Measurements from ENCODE around the gene TFPI. TPM values are rescaled to one million over a fixed set of nuclear protein-coding genes. Genes with fewer than 3 reads are reported as not detected.

Gene TFPI
- polyA plus RNA-seq, 4 donors: 36.2 to 83.4 (median 49.1) TPM

DNA sequence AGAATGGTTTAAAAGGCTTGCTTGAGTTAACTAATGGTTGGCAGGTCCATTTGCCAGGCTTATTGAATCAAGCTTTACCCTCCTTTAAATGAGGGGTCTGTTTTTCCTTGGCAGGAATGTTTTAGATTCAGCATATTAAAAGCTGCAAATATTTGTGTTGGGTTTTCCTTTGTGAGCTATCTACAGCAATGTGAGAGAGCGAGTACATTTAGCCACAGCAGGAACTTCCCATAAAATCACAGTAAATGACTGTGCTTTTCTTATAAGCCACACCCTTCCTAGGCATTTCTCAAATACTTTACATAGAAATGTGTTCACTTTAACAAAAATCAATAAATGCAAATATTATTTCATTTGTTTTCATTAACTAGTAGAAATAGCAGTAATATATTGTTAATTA lies 130.1 kb downstream of the TFPI start:
- Histone ChIP-seq H3K4me3 (ENCODE audit: low read depth in 1 of 3, low read length in 3 of 3) (no peak overlapping the region), H3K36me3 (ENCODE audit: control insufficient read depth in 3 of 3, insufficient read depth in 2 of 3, low read depth in 1 of 3, low read length in 3 of 3) (no peaks in the 10 kb centered on the region), H3K27ac (ENCODE audit: low read depth in 1 of 3, low read length in 2 of 3) (no peak overlapping the region), H3K9me3 (ENCODE audit: control insufficient read depth in 2 of 2, insufficient read depth in 1 of 2, low read depth in 1 of 2, low read length in 1 of 2) (no peaks in the 10 kb centered on the region), H3K4me1 (ENCODE audit: control insufficient read depth in 3 of 3, insufficient read depth in 2 of 3, low read depth in 1 of 3, low read length in 2 of 3) (no peaks in the 10 kb centered on the region), H3K27me3 (ENCODE audit: control insufficient read depth in 3 of 3, insufficient read depth in 3 of 3, low read length in 3 of 3) (no peaks in the 10 kb centered on the region)
- WGBS, 3 donors: 58 to 74% (median 66%) methylated on average over 1 of the region's 1 CpG
- DNase-seq (no peak), FAIRE-seq (no peak)

GRCh38 chr2:187422282-187422681 lies 132.0 kb downstream of the TFPI start:
- Histone ChIP-seq H3K27me3 (ENCODE audit: control insufficient read depth in 3 of 3, insufficient read depth in 3 of 3, low read length in 3 of 3) (no peaks in the 10 kb centered on the region), H3K27ac (ENCODE audit: low read depth in 1 of 3, low read length in 2 of 3) (no peak overlapping the region)
- no peak for FAIRE-seq

GRCh38 chr2:187421519-187421918 lies 132.7 kb downstream of the TFPI start:
- FAIRE-seq: no peak
- 85 to 96% (median 88%) methylated on average over 3 of the region's 3 CpGs for WGBS, 3 donors
- no peaks in the 10 kb centered on the region for H3K27me3 ChIP-seq (ENCODE audit: control insufficient read depth in 3 of 3, insufficient read depth in 3 of 3, low read length in 3 of 3)
- no peaks in the 10 kb centered on the region for H3K4me1 ChIP-seq (ENCODE audit: control insufficient read depth in 3 of 3, insufficient read depth in 2 of 3, low read depth in 1 of 3, low read length in 2 of 3)
- no peak for DNase-seq
- no peak overlapping the region for H3K27ac ChIP-seq (ENCODE audit: low read depth in 1 of 3, low read length in 2 of 3)
- H3K36me3 ChIP-seq (ENCODE audit: control insufficient read depth in 3 of 3, insufficient read depth in 2 of 3, low read depth in 1 of 3, low read length in 3 of 3): no peaks in the 10 kb centered on the region
- H3K9me3 ChIP-seq (ENCODE audit: control insufficient read depth in 2 of 2, insufficient read depth in 1 of 2, low read depth in 1 of 2, low read length in 1 of 2): no peaks in the 10 kb centered on the region
- H3K4me3 ChIP-seq (ENCODE audit: low read depth in 1 of 3, low read length in 3 of 3): no peak overlapping the region

More at GRCh38 chr2:187422282-187422681, 132.0 kb downstream of the TFPI start:
- DNase-seq: no peak
- Histone ChIP-seq H3K4me3 (ENCODE audit: low read depth in 1 of 3, low read length in 3 of 3) (no peak overlapping the region), H3K4me1 (ENCODE audit: control insufficient read depth in 3 of 3, insufficient read depth in 2 of 3, low read depth in 1 of 3, low read length in 2 of 3) (no peaks in the 10 kb centered on the region), H3K36me3 (ENCODE audit: control insufficient read depth in 3 of 3, insufficient read depth in 2 of 3, low read depth in 1 of 3, low read length in 3 of 3) (no peaks in the 10 kb centered on the region), H3K9me3 (ENCODE audit: control insufficient read depth in 2 of 2, insufficient read depth in 1 of 2, low read depth in 1 of 2, low read length in 1 of 2) (no peaks in the 10 kb centered on the region)
- WGBS, 3 donors: 40 to 55% (median 52%) methylated on average over 1 of the region's 1 CpG

GRCh38 chr2:187419808-187420207 lies 134.4 kb downstream of the TFPI start:
- FAIRE-seq (no peak), DNase-seq (no peak)
- H3K4me1 ChIP-seq (ENCODE audit: control insufficient read depth in 3 of 3, insufficient read depth in 2 of 3, low read depth in 1 of 3, low read length in 2 of 3): no peaks in the 10 kb centered on the region
- H3K27me3 ChIP-seq (ENCODE audit: control insufficient read depth in 3 of 3, insufficient read depth in 3 of 3, low read length in 3 of 3): no peaks in the 10 kb centered on the region
- no peak overlapping the region for H3K4me3 ChIP-seq (ENCODE audit: low read depth in 1 of 3, low read length in 3 of 3)
- no peaks in the 10 kb centered on the region for H3K36me3 ChIP-seq (ENCODE audit: control insufficient read depth in 3 of 3, insufficient read depth in 2 of 3, low read depth in 1 of 3, low read length in 3 of 3)
- 82 to 93% (median 84%) methylated on average over 1 of the region's 1 CpG for WGBS, 3 donors
- no peaks in the 10 kb centered on the region for H3K9me3 ChIP-seq (ENCODE audit: control insufficient read depth in 2 of 2, insufficient read depth in 1 of 2, low read depth in 1 of 2, low read length in 1 of 2)
- H3K27ac ChIP-seq (ENCODE audit: low read depth in 1 of 3, low read length in 2 of 3): no peak overlapping the region

DNA sequence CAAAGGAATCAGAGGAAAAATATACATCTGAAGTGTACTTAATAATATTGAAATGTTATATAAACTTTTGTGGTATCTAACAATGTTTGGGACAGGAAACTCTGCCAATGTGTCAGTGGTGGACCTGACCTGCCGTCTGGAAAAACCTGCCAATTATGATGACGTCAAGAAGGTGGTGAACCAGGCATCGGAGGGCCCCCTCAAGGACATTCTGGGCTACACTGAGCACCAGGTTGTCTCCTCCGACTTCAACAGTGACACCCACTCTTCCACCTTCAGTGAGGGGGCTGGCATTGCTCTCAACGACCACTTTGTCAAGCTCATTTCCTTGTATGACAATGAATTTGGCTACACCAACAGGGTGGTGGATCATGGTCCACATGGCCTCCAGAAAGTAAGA lies 138.8 kb downstream of the TFPI start:
- WGBS, 3 donors: 71 to 76% (median 76%) methylated on average over 5 of the region's 5 CpGs
- H3K36me3 ChIP-seq (ENCODE audit: control insufficient read depth in 3 of 3, insufficient read depth in 2 of 3, low read depth in 1 of 3, low read length in 3 of 3): no peaks in the 10 kb centered on the region
- no peak for FAIRE-seq
- no peak overlapping the region for H3K4me3 ChIP-seq (ENCODE audit: low read depth in 1 of 3, low read length in 3 of 3)
- no peaks in the 10 kb centered on the region for H3K4me1 ChIP-seq (ENCODE audit: control insufficient read depth in 3 of 3, insufficient read depth in 2 of 3, low read depth in 1 of 3, low read length in 2 of 3)
- H3K27me3 ChIP-seq (ENCODE audit: control insufficient read depth in 3 of 3, insufficient read depth in 3 of 3, low read length in 3 of 3): no peaks in the 10 kb centered on the region
- DNase-seq: no peak
- H3K9me3 ChIP-seq (ENCODE audit: control insufficient read depth in 2 of 2, insufficient read depth in 1 of 2, low read depth in 1 of 2, low read length in 1 of 2): no peaks in the 10 kb centered on the region
- H3K27ac ChIP-seq (ENCODE audit: low read depth in 1 of 3, low read length in 2 of 3): no peak overlapping the region

Other genes with a start within 250 kb of the TFPI start
- 10 to 100 TPM in 2 of 4 donors, under 1 TPM in 2; 0.22 to 17.8 (median 6.2) TPM for gene CALCRL, start 106.2 kb downstream of the TFPI start, polyA plus RNA-seq